H1 (cell line): ENCODE measurements around the gene SOX12. TPM values are rescaled to one million over a fixed set of nuclear protein-coding genes. Genes with fewer than 3 reads are reported as not detected.

ENCODE experiments used
- CTCF ChIA-PET: fragments of 300-600 bp; sonication (Branson Sonifier 250); formaldehyde crosslinking; loops from one replicate; lab custom pipeline; 2021; ENCODE audit not compliant: partially characterized antibody; lab: Charles Lee
- POLR2A ChIA-PET: fragments of 300-600 bp; sonication (Branson Sonifier 250); formaldehyde crosslinking; loops from one replicate; lab custom pipeline; 2021; ENCODE audit warnings: inconsistent platforms; ENCODE audit not compliant: partially characterized antibody; lab: Charles Lee
- DNase-seq, 2 experiments: peaks; one replicate each; pipeline versions ENCODE4 v3.0.0 to v3.0.0-alpha.2; 2010 to 2022; ENCODE audit warnings: low spot score in 2 of 2, low read depth in 1 of 2, mixed read lengths in 1 of 2
- FAIRE-seq: peaks from 2 replicates; lab custom pipeline; 2011; peaks lifted over from hg19 to GRCh38; lab: Jason Lieb, UNC
- H2AFZ ChIP-seq: 2 replicates; pipeline ENCODE4 v1.8.1; 2012; ENCODE audit warnings: low read length, inconsistent platforms
- H2AK5ac ChIP-seq: 2 replicates; pipeline ENCODE4 v1.6.1; 2013; ENCODE audit warnings: low read depth, low read length
- H2BK120ac ChIP-seq: replicated peaks from 2 replicates; pipeline ENCODE3; 2013; ENCODE audit warnings: low read depth, low read length, inconsistent platforms
- H2BK12ac ChIP-seq: 2 replicates; pipeline ENCODE4 v1.6.1; 2013; ENCODE audit warnings: low read depth, low read length
- H2BK15ac ChIP-seq: 2 replicates; pipeline ENCODE4 v1.6.1; 2013; ENCODE audit warnings: low read length
- H2BK20ac ChIP-seq: 2 replicates; pipeline ENCODE4 v1.6.1; 2013; ENCODE audit warnings: low read length
- H2BK5ac ChIP-seq: 2 replicates; pipeline ENCODE4 v1.6.1; 2013; ENCODE audit warnings: low read depth, low read length
- H3K14ac ChIP-seq: 2 replicates; pipeline ENCODE4 v1.6.1; 2013; ENCODE audit warnings: inconsistent platforms; ENCODE audit not compliant: insufficient read length
- H3K18ac ChIP-seq: 2 replicates; pipeline ENCODE4 v1.6.1; 2013; ENCODE audit warnings: low read length; ENCODE audit errors: extremely low read depth
- H3K23ac ChIP-seq: 2 replicates; pipeline ENCODE4 v1.6.1; 2013; ENCODE audit warnings: inconsistent platforms; ENCODE audit not compliant: insufficient read length
- H3K23me2 ChIP-seq: 2 replicates; pipeline ENCODE4 v1.6.1; 2013; ENCODE audit warnings: low read depth, low read length
- H3K27ac ChIP-seq: 2 replicates; pipeline ENCODE4 v1.6.1; 2011; ENCODE audit warnings: low read depth, low read length, inconsistent platforms
- H3K27me3 ChIP-seq, 4 experiments: replicated peaks in 1 of 4; 1 replicate in 1 of 4; 2 replicates in 3 of 4; pipeline versions ENCODE4 v1.6.1 to v1.8.1; 2011 to 2013; ENCODE audit warnings: low read length in 3 of 4, mild to moderate bottlenecking in 3 of 4, inconsistent platforms in 2 of 4, mixed read lengths in 2 of 4, moderate library complexity in 1 of 4; ENCODE audit not compliant: control insufficient read depth in 3 of 4, insufficient read depth in 3 of 4; ENCODE audit errors: extremely low read depth in 1 of 4
- H3K36me3 ChIP-seq, 4 experiments: 2 replicates each; pipeline versions ENCODE4 v1.6.1 to v1.8.1; 2011 to 2013; ENCODE audit warnings: mild to moderate bottlenecking in 4 of 4, low read length in 3 of 4, moderate library complexity in 2 of 4, control low read depth in 1 of 4, inconsistent platforms in 1 of 4; ENCODE audit not compliant: insufficient read depth in 4 of 4, control insufficient read depth in 2 of 4
- H3K4ac ChIP-seq: replicated peaks from 2 replicates; pipeline ENCODE3; 2013; ENCODE audit warnings: low read length, low read depth, mixed read lengths, inconsistent platforms; ENCODE audit not compliant: insufficient read length
- H3K4me1 ChIP-seq, 4 experiments: replicated peaks in 1 of 4; 1 replicate in 1 of 4; 2 replicates in 3 of 4; pipeline versions ENCODE4 v1.6.1 to v1.8.1; 2011 to 2013; ENCODE audit warnings: low read length in 3 of 4, inconsistent platforms in 2 of 4, mixed read lengths in 1 of 4; ENCODE audit not compliant: insufficient read depth in 4 of 4, control insufficient read depth in 3 of 4
- H3K4me2 ChIP-seq, 2 experiments: 2 replicates each; pipeline versions ENCODE4 v1.6.1 to v1.8.1; 2011 to 2013; ENCODE audit warnings: low read depth in 2 of 2, low read length in 2 of 2, control low read depth in 1 of 2, inconsistent platforms in 1 of 2, mild to moderate bottlenecking in 1 of 2; ENCODE audit not compliant: insufficient read depth in 1 of 2
- H3K4me3 ChIP-seq, 4 experiments: fragments of 200-600, 300-600 bp in 1 of 4; sonication (generic), shearing (Covaris generic), sonication (Bioruptor Twin) in 1 of 4; 2 replicates each; pipeline versions ENCODE4 v1.5.1 to v1.8.1; 2011 to 2016; ENCODE audit warnings: low read length in 4 of 4, low read depth in 3 of 4, control low read depth in 2 of 4, inconsistent platforms in 2 of 4, mild to moderate bottlenecking in 2 of 4, mixed read lengths in 1 of 4, moderate library complexity in 1 of 4; ENCODE audit not compliant: insufficient read depth in 2 of 4; ENCODE audit errors: extremely low read depth in 1 of 4
- H3K56ac ChIP-seq: replicated peaks from 2 replicates; pipeline ENCODE3; 2013; ENCODE audit warnings: low read depth, mild to moderate bottlenecking, mixed read lengths, low read length, inconsistent platforms; ENCODE audit not compliant: insufficient read length
- H3K79me1 ChIP-seq: 2 replicates; pipeline ENCODE4 v1.6.1; 2013; ENCODE audit warnings: low read depth, low read length, control low read depth
- H3K79me2 ChIP-seq, 2 experiments: 2 replicates each; pipeline versions ENCODE4 v1.6.1 to v1.8.1; 2012 to 2013; ENCODE audit warnings: low read length in 2 of 2, mild to moderate bottlenecking in 2 of 2, inconsistent platforms in 1 of 2; ENCODE audit not compliant: insufficient read depth in 2 of 2, control insufficient read depth in 1 of 2
- H3K9ac ChIP-seq, 4 experiments: replicated peaks in 1 of 4; 1 replicate in 1 of 4; 2 replicates in 3 of 4; pipeline versions ENCODE4 v1.6.1 to v1.8.1; 2011 to 2013; ENCODE audit warnings: low read depth in 3 of 4, low read length in 3 of 4, control low read depth in 2 of 4, mild to moderate bottlenecking in 2 of 4, moderate library complexity in 2 of 4, inconsistent platforms in 1 of 4; ENCODE audit errors: extremely low read depth in 1 of 4
- H3K9me3 ChIP-seq, 2 experiments: 2 replicates each; pipeline versions ENCODE4 v1.6.1 to v1.8.1; 2012 to 2013; ENCODE audit warnings: mild to moderate bottlenecking in 2 of 2, moderate library complexity in 2 of 2, control low read depth in 1 of 2, inconsistent platforms in 1 of 2, low read depth in 1 of 2, low read length in 1 of 2, mixed read lengths in 1 of 2; ENCODE audit not compliant: insufficient read depth in 2 of 2
- H4K20me1 ChIP-seq, 2 experiments: replicated peaks in 1 of 2; 2 replicates each; pipeline versions ENCODE3 to v1.8.1; 2011 to 2013; ENCODE audit warnings: inconsistent platforms in 2 of 2, low read length in 2 of 2, mild to moderate bottlenecking in 1 of 2; ENCODE audit not compliant: insufficient read depth in 2 of 2, control insufficient read depth in 1 of 2
- H4K5ac ChIP-seq: 2 replicates; pipeline ENCODE4 v1.6.1; 2013; ENCODE audit warnings: low read length, low read depth, mixed read lengths, inconsistent platforms; ENCODE audit not compliant: insufficient read length
- H4K8ac ChIP-seq: 2 replicates; pipeline ENCODE4 v1.8.0; 2013; ENCODE audit warnings: mild to moderate bottlenecking, moderate library complexity, low read length, inconsistent platforms; ENCODE audit not compliant: insufficient read depth; ENCODE audit errors: extremely low read depth
- H4K91ac ChIP-seq: replicated peaks from 2 replicates; pipeline ENCODE3; 2013; ENCODE audit warnings: low read length, mixed read lengths, inconsistent platforms; ENCODE audit not compliant: insufficient read length
- HDAC2 ChIP-seq, 2 experiments: fragments of 300-600 bp in 1 of 2; sonication (generic) in 1 of 2; IDR thresholded peaks; 2 replicates each; pipeline ENCODE4 v1.6.1; 2011 to 2012; ENCODE audit warnings: low read depth in 2 of 2, low read length in 2 of 2, mild to moderate bottlenecking in 2 of 2, moderate library complexity in 2 of 2, borderline replicate concordance in 1 of 2, inconsistent platforms in 1 of 2
- POLR2A ChIP-seq, 2 experiments: IDR thresholded peaks; 1 replicate in 1 of 2; 2 replicates in 1 of 2; pipeline ENCODE4 v1.6.1; 2011; ENCODE audit warnings: low read depth in 2 of 2, low read length in 2 of 2, mild to moderate bottlenecking in 2 of 2; ENCODE audit errors: control extremely low read depth in 1 of 2
- TBP ChIP-seq: IDR thresholded peaks from 2 replicates; pipeline ENCODE4 v1.6.1; 2011; ENCODE audit warnings: low read depth, low read length, improper control_type of control experiment
- WGBS, 2 experiments: shearing (Covaris generic) in 1 of 2; methylation state at CpG; one replicate each; pipeline versions ENCODE4 v1.1.6 to v1.1.7; 2013 to 2015; ENCODE audit warnings: low lambda C conversion rate in 2 of 2, mixed read lengths in 2 of 2, inconsistent platforms in 1 of 2, low coverage in 1 of 2, missing lambda C conversion rate in 1 of 2; ENCODE audit not compliant: insufficient replicate concordance in 2 of 2, insufficient coverage in 1 of 2, insufficient read length in 1 of 2; ENCODE audit errors: extremely low coverage in 1 of 2, missing lambda C conversion rate in 1 of 2; 5-methylcytosine and 5-hydroxymethylcytosine counted together
- polyA plus RNA-seq, 7 experiments: library from polyadenylated mRNA; depleted of rRNA in 3 of 7; stranded (reverse) in 5 of 7; unstranded in 2 of 7; fragments of >200 nt in 5 of 7; fragments of 200-250 nt in 2 of 7; gene quantifications; 1 replicate in 5 of 7; 2 replicates in 1 of 7; 4 replicates in 1 of 7; pipeline versions ENCODE4 v1.2.1 to v1.2.3, GENCODE V29; 2011 to 2013; ENCODE audit warnings: missing spikeins in 2 of 7, mixed read lengths in 2 of 7
- total RNA-seq: library from RNA; stranded (reverse); fragmentation: NEBNext Ultra II Directional; extraction: Animal tissue kit (Norgen Biotek cat#: 25700); gene quantifications from 2 replicates; pipeline ENCODE4 v1.2.1, GENCODE V29; 2021

Gene SOX12
- total and polyA plus RNA-seq, 2 of the 8 experiments (the other 6 are each of a cell fraction or from before 2014, with no cell fraction given), result 6.4 to 63.0 TPM

DNA sequence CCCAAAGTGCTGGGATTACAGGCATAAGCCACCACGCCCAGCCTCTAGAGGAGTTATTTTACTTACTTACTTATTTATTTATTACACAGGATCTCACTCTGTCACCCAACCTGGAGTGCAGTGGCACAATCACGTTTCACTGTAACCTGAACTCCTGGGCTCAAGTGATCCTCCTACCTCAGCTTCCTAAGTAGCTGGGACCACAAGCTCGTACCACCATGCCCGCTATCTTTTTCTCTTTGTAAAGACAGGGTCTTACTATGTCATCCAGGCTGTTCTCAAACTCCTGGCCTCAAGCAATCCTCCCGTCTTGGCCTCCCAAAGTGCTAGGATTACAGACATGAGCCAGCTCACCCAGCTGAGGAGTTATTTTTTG is 53.6 kb downstream of the SOX12 start:
- FAIRE-seq (no peak), DNase-seq (no peak)
- no peak overlapping the region for H3K4me3 ChIP-seq
- H2AFZ ChIP-seq, result no peak overlapping the region
- H3K4me1 ChIP-seq, result peaks cover 0 to 7% (median 1%) of the 10 kb centered on the region in 4 experiments; a peak in 3 of 7 replicates
- no peak overlapping the region for H4K8ac ChIP-seq
- no peak overlapping the region for H4K91ac ChIP-seq
- peaks cover 7% of the 10 kb centered on the region; the same call in 1 of the 2 replicates for H3K23me2 ChIP-seq
- H3K18ac ChIP-seq, result no peak overlapping the region
- ChIA-PET POLR2A (interaction anchor here (0.8 to 15.2 kb wide), 7 partner anchors 12 to 164 kb away, joined by 3 to 263 read pairs (median 5); partner anchors contain the start of genes CSNK2A1 and NRSN2), CTCF (interaction anchor here (0.7 to 2.0 kb wide), 8 partner anchors 8 to 89 kb away, joined by 3 to 6 read pairs (median 3); no protein-coding TSS in a partner anchor)
- H3K4ac ChIP-seq, result no peak overlapping the region
- H3K27me3 ChIP-seq, result peaks cover 0 to 15% (median 8%) of the 10 kb centered on the region in 4 experiments; a peak in 5 of 7 replicates
- no peaks in the 10 kb centered on the region; the same call in 1 of the 2 replicates for H3K79me1 ChIP-seq
- no peaks in the 10 kb centered on the region for H3K36me3 ChIP-seq
- H2BK120ac ChIP-seq, result no peak overlapping the region
- peaks cover 3 to 6% of the 10 kb centered on the region in 2 experiments for H4K20me1 ChIP-seq
- H2BK15ac ChIP-seq, result no peak overlapping the region
- no peak for TF ChIP-seq POLR2A (IDR thresholded peaks at IDR 0.05; ENCODE audit: control extremely low read depth in 1 of 2, low read depth in 2 of 2, low read length in 2 of 2)
- TF ChIP-seq TBP, result no peak
- no peak for TF ChIP-seq HDAC2 (IDR thresholded peaks at IDR 0.05; ENCODE audit: borderline replicate concordance in 1 of 2, low read depth in 2 of 2, low read length in 2 of 2)
- no peak overlapping the region; a peak in 1 of 4 replicates for H3K4me2 ChIP-seq
- H2AK5ac ChIP-seq, result no peak overlapping the region
- no peak overlapping the region for H3K23ac ChIP-seq
- H3K14ac ChIP-seq, result no peak overlapping the region
- peaks cover 0 to 3% of the 10 kb centered on the region in 2 experiments; a peak in 1 of 4 replicates for H3K79me2 ChIP-seq
- H4K5ac ChIP-seq, result no peak overlapping the region
- H2BK20ac ChIP-seq, result no peak overlapping the region
- H3K56ac ChIP-seq, result no peak overlapping the region
- H2BK5ac ChIP-seq, result no peak overlapping the region
- whole genome bisulfite sequencing, 2 experiments, result 84% methylated on average over 5 of the region's 5 CpGs; no CpG with 5 or more reads in 1 of the 2 experiments
- no peak overlapping the region for H2BK12ac ChIP-seq
- H3K27ac ChIP-seq, result no peak overlapping the region
- H3K9me3 ChIP-seq, result no peaks in the 10 kb centered on the region
- no peak overlapping the region for H3K9ac ChIP-seq

Other genes with a start within 250 kb of the SOX12 start
- gene DEFB125, start 237.9 kb upstream of the SOX12 start, total RNA-seq, result not detected in 2 replicates
- not detected in 2 replicates for gene DEFB125, start 237.9 kb upstream of the SOX12 start, polyA plus RNA-seq (2011; rRNA removed)
- gene DEFB126, start 183.0 kb upstream of the SOX12 start, total RNA-seq, result not detected in 2 replicates
- gene DEFB126, start 183.0 kb upstream of the SOX12 start, polyA plus RNA-seq (2011; rRNA removed), result not detected in 2 replicates
- gene DEFB127, start 168.1 kb upstream of the SOX12 start, total RNA-seq, result not detected in 2 replicates
- gene DEFB127, start 168.1 kb upstream of the SOX12 start, polyA plus RNA-seq (2011; rRNA removed), result not detected in 2 replicates
- not detected in 2 replicates for gene DEFB128, start 135.8 kb upstream of the SOX12 start, total RNA-seq
- gene DEFB128, start 135.8 kb upstream of the SOX12 start, polyA plus RNA-seq (2011; rRNA removed), result not detected in 2 replicates
- gene DEFB129, start 98.3 kb upstream of the SOX12 start, total RNA-seq, result not detected in 2 replicates
- not detected in 2 replicates for gene DEFB129, start 98.3 kb upstream of the SOX12 start, polyA plus RNA-seq (2011; rRNA removed)
- gene DEFB132, start 67.8 kb upstream of the SOX12 start, total RNA-seq, result not detected in 2 replicates
- gene DEFB132, start 67.8 kb upstream of the SOX12 start, polyA plus RNA-seq (2011; rRNA removed), result not detected in 2 replicates
- 21.0 and 22.7 TPM in 2 replicates for gene C20orf96, start 34.8 kb upstream of the SOX12 start, total RNA-seq
- gene C20orf96, start 34.8 kb upstream of the SOX12 start, polyA plus RNA-seq (2011; rRNA removed), result 19.2 and 19.3 TPM in 2 replicates
- gene ZCCHC3, start 28.0 kb upstream of the SOX12 start, total RNA-seq, result 52.4 and 54.0 TPM in 2 replicates
- 33.7 and 34.0 TPM in 2 replicates for gene ZCCHC3, start 28.0 kb upstream of the SOX12 start, polyA plus RNA-seq (2011; rRNA removed)
- 15.0 and 19.4 TPM in 2 replicates for gene NRSN2, start 21.6 kb downstream of the SOX12 start, total RNA-seq
- gene NRSN2, start 21.6 kb downstream of the SOX12 start, polyA plus RNA-seq (2011; rRNA removed), result 33.3 and 41.9 TPM in 2 replicates
- gene TRIB3, start 55.2 kb downstream of the SOX12 start, total RNA-seq, result 9.0 and 10.1 TPM in 2 replicates
- 17.1 and 30.0 TPM in 2 replicates for gene TRIB3, start 55.2 kb downstream of the SOX12 start, polyA plus RNA-seq (2011; rRNA removed)
- gene RBCK1, start 82.7 kb downstream of the SOX12 start, total RNA-seq, result 48.7 and 54.7 TPM in 2 replicates
- 43.1 and 60.1 TPM in 2 replicates for gene RBCK1, start 82.7 kb downstream of the SOX12 start, polyA plus RNA-seq (2011; rRNA removed)
- 16.2 and 17.1 TPM in 2 replicates for gene TBC1D20, start 137.0 kb downstream of the SOX12 start, total RNA-seq
- 14.5 and 17.4 TPM in 2 replicates for gene TBC1D20, start 137.0 kb downstream of the SOX12 start, polyA plus RNA-seq (2011; rRNA removed)
- 247 and 260 TPM in 2 replicates for gene CSNK2A1, start 218.2 kb downstream of the SOX12 start, total RNA-seq
- gene CSNK2A1, start 218.2 kb downstream of the SOX12 start, polyA plus RNA-seq (2011; rRNA removed), result 107 and 117 TPM in 2 replicates